H9 (cell line): Measurements from ENCODE around the gene ATG101. TPM values are rescaled to one million over a fixed set of nuclear protein-coding genes. Genes with fewer than 3 reads are reported as not detected.

Source experiments
- DNase-seq: peaks from one replicate; pipeline ENCODE4 v3.0.0-alpha.2; 2017
- H2AFZ ChIP-seq: one replicate; pipeline ENCODE4 v1.6.1; 2013; ENCODE audit warnings: mild to moderate bottlenecking, low read length, control low read depth, moderate library complexity
- H2AK5ac ChIP-seq: 2 replicates; pipeline ENCODE4 v1.6.1; 2013; ENCODE audit warnings: low read length, control low read depth, mixed read lengths; ENCODE audit not compliant: insufficient read length
- H2BK120ac ChIP-seq: one replicate; pipeline ENCODE4 v1.6.1; 2013; ENCODE audit warnings: low read depth, mild to moderate bottlenecking, low read length, control low read depth, inconsistent platforms; ENCODE audit not compliant: poor library complexity, severe bottlenecking
- H2BK12ac ChIP-seq: 2 replicates; pipeline ENCODE4 v1.6.1; 2013; ENCODE audit warnings: low read length, control low read depth, mixed read lengths, low read depth; ENCODE audit not compliant: insufficient read length
- H2BK15ac ChIP-seq: 2 replicates; pipeline ENCODE4 v1.6.1; 2013; ENCODE audit warnings: low read depth, low read length, control low read depth
- H2BK20ac ChIP-seq: one replicate; pipeline ENCODE4 v1.6.1; 2013; ENCODE audit warnings: low read depth, mild to moderate bottlenecking, low read length, control low read depth, inconsistent platforms; ENCODE audit not compliant: poor library complexity, severe bottlenecking
- H2BK5ac ChIP-seq: 2 replicates; pipeline ENCODE4 v1.6.1; 2013; ENCODE audit warnings: low read length, control low read depth, mixed read lengths; ENCODE audit not compliant: insufficient read length
- H3K14ac ChIP-seq: 2 replicates; pipeline ENCODE4 v1.6.1; 2013; ENCODE audit warnings: low read length, control low read depth; ENCODE audit not compliant: insufficient read depth
- H3K18ac ChIP-seq: 2 replicates; pipeline ENCODE4 v1.6.1; 2013; ENCODE audit warnings: low read depth, mild to moderate bottlenecking, mixed read lengths, low read length, control low read depth; ENCODE audit not compliant: insufficient read length
- H3K23ac ChIP-seq: 2 replicates; pipeline ENCODE4 v1.6.1; 2013; ENCODE audit warnings: low read length, control low read depth, mixed read lengths, low read depth; ENCODE audit not compliant: insufficient read length
- H3K23me2 ChIP-seq: 2 replicates; pipeline ENCODE4 v1.6.1; 2013; ENCODE audit warnings: low read depth, mild to moderate bottlenecking, mixed read lengths, low read length, control low read depth; ENCODE audit not compliant: insufficient read length, poor library complexity, severe bottlenecking
- H3K27ac ChIP-seq: 2 replicates; pipeline ENCODE4 v1.5.1; 2013; ENCODE audit warnings: low read length, control low read depth, mixed read lengths, low read depth; ENCODE audit not compliant: insufficient read length
- H3K27me3 ChIP-seq: 2 replicates; pipeline ENCODE4 v1.6.1; 2013; ENCODE audit warnings: low read length, control low read depth, inconsistent platforms; ENCODE audit not compliant: insufficient read depth
- H3K4ac ChIP-seq: 2 replicates; pipeline ENCODE4 v1.6.1; 2013; ENCODE audit warnings: low read depth, mild to moderate bottlenecking, control low read depth, inconsistent platforms, low read length, moderate library complexity
- H3K4me1 ChIP-seq: 2 replicates; pipeline ENCODE4 v1.6.1; 2013; ENCODE audit warnings: low read length, control low read depth, inconsistent platforms; ENCODE audit not compliant: insufficient read depth
- H3K4me2 ChIP-seq: 2 replicates; pipeline ENCODE4 v1.6.1; 2013; ENCODE audit warnings: low read length, control low read depth, mixed read lengths; ENCODE audit not compliant: insufficient read length, insufficient read depth
- H3K56ac ChIP-seq: 2 replicates; pipeline ENCODE4 v1.6.1; 2013; ENCODE audit warnings: low read depth, mild to moderate bottlenecking, mixed read lengths, low read length, control low read depth; ENCODE audit not compliant: insufficient read length
- H3K79me1 ChIP-seq: 2 replicates; pipeline ENCODE4 v1.6.1; 2013; ENCODE audit warnings: low read depth, mild to moderate bottlenecking, moderate library complexity, low read length, control low read depth, inconsistent platforms; ENCODE audit not compliant: insufficient read depth, poor library complexity, severe bottlenecking
- H3K79me2 ChIP-seq: 2 replicates; pipeline ENCODE4 v1.6.1; 2013; ENCODE audit warnings: low read length, control low read depth, inconsistent platforms; ENCODE audit not compliant: insufficient read depth
- H3K9ac ChIP-seq: 2 replicates; pipeline ENCODE4 v1.6.1; 2013; ENCODE audit warnings: low read length, control low read depth, mixed read lengths; ENCODE audit not compliant: insufficient read length; ENCODE audit errors: extremely low read depth
- H3K9me3 ChIP-seq: one replicate; pipeline ENCODE4 v1.6.1; 2013; ENCODE audit warnings: low read depth, low read length, inconsistent platforms; ENCODE audit not compliant: control insufficient read depth
- H3T11ph ChIP-seq: one replicate; pipeline ENCODE4 v1.6.1; 2013; ENCODE audit warnings: mild to moderate bottlenecking, low read length, control low read depth, inconsistent platforms
- H4K20me1 ChIP-seq: one replicate; pipeline ENCODE4 v1.6.1; 2013; ENCODE audit not compliant: control insufficient read depth, insufficient read length, insufficient read depth
- H4K5ac ChIP-seq: 2 replicates; pipeline ENCODE4 v1.6.1; 2013; ENCODE audit warnings: low read depth, mild to moderate bottlenecking, mixed read lengths, low read length, control low read depth; ENCODE audit not compliant: insufficient read length
- H4K8ac ChIP-seq: replicated peaks from 2 replicates; pipeline ENCODE4 v1.6.1; 2013; ENCODE audit warnings: low read length, control low read depth, mixed read lengths, low read depth; ENCODE audit not compliant: insufficient read length
- H4K91ac ChIP-seq: 2 replicates; pipeline ENCODE4 v1.6.1; 2013; ENCODE audit warnings: low read depth, mild to moderate bottlenecking, moderate library complexity, mixed read lengths, low read length, control low read depth; ENCODE audit not compliant: insufficient read length
- H3K27ac Mint-ChIP-seq, 3 experiments: 2 replicates in 2 of 3; 3 replicates in 1 of 3; pipeline ENCODE4 v1.8.0; 2020 to 2021; ENCODE audit warnings: mixed read lengths in 3 of 3, mild to moderate bottlenecking in 1 of 3, moderate library complexity in 1 of 3
- H3K27me3 Mint-ChIP-seq: 2 replicates; pipeline ENCODE4 v1.8.0; 2021; ENCODE audit warnings: low read depth, mild to moderate bottlenecking, moderate library complexity, mixed read lengths
- H3K36me3 Mint-ChIP-seq, 3 experiments: 2 replicates in 2 of 3; 3 replicates in 1 of 3; pipeline ENCODE4 v1.8.0; 2020 to 2021; ENCODE audit warnings: low read depth in 3 of 3, mixed read lengths in 3 of 3; ENCODE audit not compliant: insufficient read depth in 1 of 3
- H3K4me1 Mint-ChIP-seq, 2 experiments: 2 replicates each; pipeline ENCODE4 v1.8.0; 2020; ENCODE audit warnings: mixed read lengths in 2 of 2
- H3K4me3 Mint-ChIP-seq, 2 experiments: 2 replicates in 1 of 2; 3 replicates in 1 of 2; pipeline ENCODE4 v1.8.0; 2020 to 2021; ENCODE audit warnings: mild to moderate bottlenecking in 2 of 2, mixed read lengths in 2 of 2, moderate library complexity in 1 of 2
- H3K9me3 Mint-ChIP-seq, 2 experiments: 2 replicates in 1 of 2; 3 replicates in 1 of 2; pipeline ENCODE4 v1.8.0; 2020; ENCODE audit warnings: mild to moderate bottlenecking in 2 of 2, mixed read lengths in 2 of 2, moderate library complexity in 1 of 2
- whole genome bisulfite sequencing: extraction: QIAGEN DNeasy Blood & Tissue Kit; methylation state at CpG from one replicate; pipeline ENCODE4 v1.1.7; 2013; ENCODE audit warnings: missing lambda C conversion rate, low lambda C conversion rate, mixed read lengths; ENCODE audit not compliant: insufficient read length; ENCODE audit errors: extremely low coverage; 5-methylcytosine and 5-hydroxymethylcytosine counted together
- total RNA-seq: library from RNA; stranded (reverse); gene quantifications from 2 replicates; pipeline ENCODE4 v1.2.1, GENCODE V29; 2021
- TF ChIP-seq, protein P1 (sequence below): fragments of 200-600 bp; sonication (generic); conservative IDR thresholded peaks from 3 replicates; pipeline ENCODE4 v1.8.0; 2021; ENCODE audit warnings: antibody characterized with exemption, mild to moderate bottlenecking

The ATG101 gene
- total RNA-seq, 1 experiment from 2014 or later = 58.3 TPM

DNA sequence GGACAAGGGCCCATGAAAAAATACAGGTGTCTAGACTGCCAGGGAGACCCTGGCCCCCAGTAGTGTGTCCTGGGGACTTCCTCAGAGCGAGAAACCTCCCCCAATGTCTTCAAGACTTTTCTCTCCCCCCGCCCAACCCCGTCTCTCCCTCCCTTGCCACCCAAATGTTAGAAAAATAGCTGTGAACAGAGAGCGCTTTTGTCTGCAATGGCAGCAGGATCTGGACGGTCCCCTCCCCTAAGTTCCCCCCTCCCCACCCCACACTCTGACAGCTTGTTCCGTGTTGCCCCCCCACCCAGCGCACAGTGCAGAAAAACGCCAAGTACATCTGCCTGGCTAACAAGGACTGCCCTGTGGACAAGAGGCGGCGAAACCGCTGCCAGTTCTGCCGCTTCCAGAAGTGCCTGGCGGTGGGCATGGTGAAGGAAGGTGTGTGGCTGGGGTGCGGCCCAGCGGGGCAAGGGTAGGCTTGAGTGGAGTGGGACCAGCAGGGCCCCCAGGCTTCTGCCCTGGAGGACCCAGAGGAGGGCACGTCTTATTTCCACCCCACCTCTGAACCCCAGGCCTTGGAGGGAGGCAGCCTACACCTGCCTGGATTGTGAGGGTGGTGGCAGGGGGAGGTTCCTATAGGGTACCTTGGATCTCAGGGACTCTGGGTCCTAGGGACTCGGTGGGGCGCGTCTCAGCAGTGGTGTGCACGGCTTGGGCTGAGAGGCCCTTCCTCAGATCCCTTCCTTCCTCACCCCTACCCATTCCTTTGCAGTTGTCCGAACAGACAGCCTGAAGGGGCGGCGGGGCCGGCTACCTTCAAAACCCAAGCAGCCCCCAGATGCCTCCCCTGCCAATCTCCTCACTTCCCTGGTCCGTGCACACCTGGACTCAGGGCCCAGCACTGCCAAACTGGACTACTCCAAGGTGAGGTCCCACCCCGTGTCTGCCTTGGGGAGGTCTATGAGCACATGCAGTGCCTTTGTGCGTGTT, 13.8 kb upstream of the ATG101 start:
- Histone ChIP-seq H3K4me1 (no peaks in the 10 kb centered on the region; the same call in 1 of the 2 replicates), H3K23ac (no peak overlapping the region), H3K79me2 (no peaks in the 10 kb centered on the region), H3K4me2 (no peak overlapping the region), H3K27me3 (no peaks in the 10 kb centered on the region; the same call in 1 of the 2 replicates), H2AK5ac (no peak overlapping the region), H2BK12ac (no peak overlapping the region), H4K5ac (no peak overlapping the region), H3K9ac (no peak overlapping the region), H3K56ac (no peak overlapping the region), H4K8ac (no peak overlapping the region), H2BK5ac (no peak overlapping the region), H2BK120ac (no peak overlapping the region), H3K9me3 (no peaks in the 10 kb centered on the region), H3K79me1 (no peaks in the 10 kb centered on the region), H3K18ac (no peak overlapping the region), H2AFZ (no peak overlapping the region), H3K27ac (no peak overlapping the region), H4K20me1 (no peaks in the 10 kb centered on the region), H3K14ac (no peak overlapping the region), H4K91ac (no peak overlapping the region), H3K4ac (no peak overlapping the region), H3T11ph (no peak overlapping the region), H2BK20ac (no peak overlapping the region), H2BK15ac (no peak overlapping the region), H3K23me2 (peaks cover 8% of the 10 kb centered on the region)
- TF ChIP-seq, protein P1, sequence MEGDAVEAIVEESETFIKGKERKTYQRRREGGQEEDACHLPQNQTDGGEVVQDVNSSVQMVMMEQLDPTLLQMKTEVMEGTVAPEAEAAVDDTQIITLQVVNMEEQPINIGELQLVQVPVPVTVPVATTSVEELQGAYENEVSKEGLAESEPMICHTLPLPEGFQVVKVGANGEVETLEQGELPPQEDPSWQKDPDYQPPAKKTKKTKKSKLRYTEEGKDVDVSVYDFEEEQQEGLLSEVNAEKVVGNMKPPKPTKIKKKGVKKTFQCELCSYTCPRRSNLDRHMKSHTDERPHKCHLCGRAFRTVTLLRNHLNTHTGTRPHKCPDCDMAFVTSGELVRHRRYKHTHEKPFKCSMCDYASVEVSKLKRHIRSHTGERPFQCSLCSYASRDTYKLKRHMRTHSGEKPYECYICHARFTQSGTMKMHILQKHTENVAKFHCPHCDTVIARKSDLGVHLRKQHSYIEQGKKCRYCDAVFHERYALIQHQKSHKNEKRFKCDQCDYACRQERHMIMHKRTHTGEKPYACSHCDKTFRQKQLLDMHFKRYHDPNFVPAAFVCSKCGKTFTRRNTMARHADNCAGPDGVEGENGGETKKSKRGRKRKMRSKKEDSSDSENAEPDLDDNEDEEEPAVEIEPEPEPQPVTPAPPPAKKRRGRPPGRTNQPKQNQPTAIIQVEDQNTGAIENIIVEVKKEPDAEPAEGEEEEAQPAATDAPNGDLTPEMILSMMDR = no peak
- no peak overlapping the region for H3K27ac Mint-ChIP-seq
- H3K4me3 Mint-ChIP-seq = no peak overlapping the region
- no peaks in the 10 kb centered on the region; a peak in 1 of 5 replicates for H3K9me3 Mint-ChIP-seq
- H3K27me3 Mint-ChIP-seq = peaks cover 21% of the 10 kb centered on the region
- H3K36me3 Mint-ChIP-seq = peaks cover 0 to 29% (median 28%) of the 10 kb centered on the region in 3 experiments; a peak in 5 of 7 replicates
- peaks cover 11 to 16% of the 10 kb centered on the region in 2 experiments for H3K4me1 Mint-ChIP-seq
- no CpG with 5 or more reads among the region's 27 CpGs for WGBS
- no peak for DNase-seq
